Panc1 (cell line): ENCODE data around the gene NINL. TPM values are rescaled to one million over a fixed set of nuclear protein-coding genes. Genes with fewer than 3 reads are reported as not detected.

Experiments used
- ATAC-seq: fragments of 200-7000 bp; cut with Tn5 transposase; 2 replicates; pipeline ENCODE4 v1.9.1; 2020; ENCODE audit warnings: mild to moderate bottlenecking, moderate library complexity
- BruUV-seq: library from RNA; stranded (reverse); fragments of 400-500 nt; replicated peaks from 2 replicates; lab custom pipeline; 2021; lab: Mats Ljungman, UMichigan
- CTCF ChIA-PET: fragments of 300-600 bp; sonication (Branson Sonifier 250); formaldehyde crosslinking; loops from one replicate; lab custom pipeline; 2022; ENCODE audit warnings: antibody characterized with exemption; lab: Charles Lee
- POLR2A ChIA-PET: fragments of 300-600 bp; sonication (Branson Sonifier 250); formaldehyde crosslinking; loops from one replicate; lab custom pipeline; 2022; ENCODE audit warnings: antibody characterized with exemption; lab: Charles Lee
- DNase-seq: peaks from one replicate; pipeline ENCODE4 v3.0.0-alpha.2; 2010; ENCODE audit warnings: low read depth, low spot score
- H3K27ac ChIP-seq: 2 replicates; pipeline ENCODE4 v1.5.1; 2011; ENCODE audit warnings: mild to moderate bottlenecking, low read length, inconsistent platforms
- H3K27me3 ChIP-seq: fragments of 200-500 bp; sonication (Bioruptor generic); 2 replicates; pipeline ENCODE4 v1.6.0; 2014; ENCODE audit warnings: low read length, inconsistent platforms; ENCODE audit not compliant: control insufficient read depth, insufficient read depth
- H3K36me3 ChIP-seq: fragments of 200-500 bp; sonication (Bioruptor generic); 2 replicates; pipeline ENCODE4 v1.5.1; 2014; ENCODE audit warnings: inconsistent platforms, mild to moderate bottlenecking, low read length, moderate library complexity; ENCODE audit not compliant: control insufficient read depth, insufficient read depth
- H3K4me1 ChIP-seq: 2 replicates; pipeline ENCODE4 v1.5.1; 2011; ENCODE audit warnings: inconsistent platforms, mild to moderate bottlenecking, low read length, moderate library complexity; ENCODE audit not compliant: control insufficient read depth, insufficient read depth
- H3K4me3 ChIP-seq, 2 experiments: 2 replicates each; pipeline ENCODE4 v1.5.1; 2011 to 2012; ENCODE audit warnings: low read depth in 2 of 2, low read length in 2 of 2, mild to moderate bottlenecking in 2 of 2, inconsistent platforms in 1 of 2, moderate library complexity in 1 of 2
- H3K9me3 ChIP-seq: fragments of 200-500 bp; sonication (Bioruptor generic); 2 replicates; pipeline ENCODE4 v1.5.1; 2014; ENCODE audit warnings: low read depth, mild to moderate bottlenecking, inconsistent platforms, low read length, moderate library complexity; ENCODE audit not compliant: control insufficient read depth, insufficient read depth
- CTCF ChIP-seq: fragments of 450-650 bp; IDR thresholded peaks from 2 replicates; pipeline ENCODE4 v1.5.1; 2017; ENCODE audit warnings: mild to moderate bottlenecking
- POLR2AphosphoS5 ChIP-seq: IDR thresholded peaks from 2 replicates; pipeline ENCODE4 v1.6.1; 2012; ENCODE audit warnings: mild to moderate bottlenecking, low read depth, low read length, moderate library complexity
- REST ChIP-seq, 2 experiments: IDR thresholded peaks; 2 replicates each; pipeline ENCODE4 v1.6.1; 2011 to 2012; ENCODE audit warnings: low read depth in 2 of 2, control low read depth in 1 of 2, low read length in 1 of 2, mild to moderate bottlenecking in 1 of 2, moderate library complexity in 1 of 2; ENCODE audit not compliant: insufficient read depth in 1 of 2
- SIN3A ChIP-seq: IDR thresholded peaks from 2 replicates; pipeline ENCODE4 v1.6.1; 2012; ENCODE audit warnings: low read depth, mild to moderate bottlenecking, low read length, moderate library complexity, borderline replicate concordance; ENCODE audit not compliant: insufficient read depth
- TCF7L2 ChIP-seq: IDR thresholded peaks from 2 replicates; pipeline ENCODE4 v1.6.1; 2011; ENCODE audit warnings: mild to moderate bottlenecking, low read depth, low read length, inconsistent platforms
- in situ Hi-C: cut with HindIII; loops from 2 replicates; pipeline ENCODE4 v1.10.0; 2016; ENCODE audit warnings: low sequenced_read_pairs, low pct_unique_long_range_greater_than_20kb
- intact Hi-C: fragments of 100-400 bp; cut with micrococcal nuclease; formaldehyde crosslinking; loops from one replicate; pipeline ENCODE4 v1.10.0; 2022; ENCODE audit not compliant: unreplicated experiment
- total RNA-seq: library from RNA; stranded (reverse); gene quantifications from one replicate; pipeline ENCODE4 v1.2.1, GENCODE V29; 2021; ENCODE audit not compliant: unreplicated experiment

The NINL gene
- total RNA-seq, 1 experiment from 2014 or later, result 25.0 TPM

- peaks cover 14% of the 10 kb centered on the region; the same call in 1 of the 2 replicates for H3K36me3 ChIP-seq
- DNase-seq (no peak), ATAC-seq (no peak)
- TF ChIP-seq TCF7L2 (no peak), CTCF (no peak), POLR2AphosphoS5 (no peak), REST (IDR thresholded peaks at IDR 0.05; ENCODE audit: insufficient read depth in 1 of 2, low read depth in 2 of 2, low read length in 1 of 2) (no peak), SIN3A (no peak)
- in situ Hi-C loops (no loop called here), intact Hi-C loops (no loop called here)
- CTCF ChIA-PET, result no interaction called here
- H3K9me3 ChIP-seq, result no peaks in the 10 kb centered on the region
- BruUV-seq, result no TSS peak
- no peaks in the 10 kb centered on the region for H3K4me1 ChIP-seq
- H3K4me3 ChIP-seq, result no peak overlapping the region
- no peaks in the 10 kb centered on the region for H3K27me3 ChIP-seq
- no peak overlapping the region for H3K27ac ChIP-seq
- POLR2A ChIA-PET, result no interaction called here
These were observed 163.3 kb downstream of the NINL start for GRCh38 chr20:25422032-25422431.

GRCh38 chr20:25421102-25421501 lies 164.2 kb downstream of the NINL start:
- no peak for DNase-seq
- no peak for TF ChIP-seq REST (IDR thresholded peaks at IDR 0.05; ENCODE audit: insufficient read depth in 1 of 2, low read depth in 2 of 2, low read length in 1 of 2)
- no peak for TF ChIP-seq SIN3A
- no peak for TF ChIP-seq POLR2AphosphoS5
- TF ChIP-seq TCF7L2, result no peak
- TF ChIP-seq CTCF, result no peak
- Histone ChIP-seq H3K9me3 (no peaks in the 10 kb centered on the region), H3K4me3 (no peak overlapping the region), H3K27ac (no peak overlapping the region), H3K27me3 (no peaks in the 10 kb centered on the region), H3K4me1 (no peaks in the 10 kb centered on the region), H3K36me3 (peaks cover 14% of the 10 kb centered on the region; the same call in 1 of the 2 replicates)
- intact Hi-C loops, result no loop called here
- in situ Hi-C loops, result no loop called here
- ChIA-PET POLR2A (no interaction called here), CTCF (no interaction called here)
- ATAC-seq, result no peak
- no TSS peak for BruUV-seq
